Measurements from ENCODE around the gene ANKRD44.
A peak's percentile ranks its signal among the peaks of the same experiment; 100 is the strongest.

The ANKRD44 gene

GRCh38 chr2:196951973-196952372 is 358.6 kb downstream of the ANKRD44 start:
- H3K4me3 ChIP-seq (ENCODE audit: low read depth in 1 of 2, low read length in 2 of 2) = no peak overlapping the region
- H3K4me1 ChIP-seq (ENCODE audit: insufficient read depth, low read length) = peaks cover 4% of the 10 kb centered on the region; the same call in 1 of the 2 replicates
- no peaks in the 10 kb centered on the region for H3K9me3 ChIP-seq (ENCODE audit: insufficient read depth, low read length, severe bottlenecking)
- no peaks in the 10 kb centered on the region for H3K79me2 ChIP-seq (ENCODE audit: insufficient read depth, low read length)
- no peak overlapping the region for H2AFZ ChIP-seq (ENCODE audit: low read depth, low read length)
- H3K9ac ChIP-seq (ENCODE audit: low read depth, low read length) = no peak overlapping the region
- H3K27me3 ChIP-seq (ENCODE audit: insufficient read depth, low read length, poor library complexity) = no peaks in the 10 kb centered on the region
- DNase-seq = no peak
- no peak for TF ChIP-seq EZH2 (IDR thresholded peaks at IDR 0.05; ENCODE audit: borderline replicate concordance, low read depth, low read length, severe bottlenecking)
- ATAC-seq (ENCODE audit: insufficient read depth, low read depth) = no peak
- H4K20me1 ChIP-seq (ENCODE audit: insufficient read depth, low read length) = no peaks in the 10 kb centered on the region
- H3K4me2 ChIP-seq (ENCODE audit: insufficient read depth, low read length) = no peak overlapping the region
- no peaks in the 10 kb centered on the region for H3K36me3 ChIP-seq (ENCODE audit: insufficient read depth, low read length)
- H3K27ac ChIP-seq (ENCODE audit: low read length) = no peak overlapping the region

GRCh38 chr2:196949116-196949515 is 361.5 kb downstream of the ANKRD44 start:
- TF ChIP-seq EZH2 (IDR thresholded peaks at IDR 0.05; ENCODE audit: borderline replicate concordance, low read depth, low read length, severe bottlenecking) = no peak
- TF ChIP-seq, protein P1, sequence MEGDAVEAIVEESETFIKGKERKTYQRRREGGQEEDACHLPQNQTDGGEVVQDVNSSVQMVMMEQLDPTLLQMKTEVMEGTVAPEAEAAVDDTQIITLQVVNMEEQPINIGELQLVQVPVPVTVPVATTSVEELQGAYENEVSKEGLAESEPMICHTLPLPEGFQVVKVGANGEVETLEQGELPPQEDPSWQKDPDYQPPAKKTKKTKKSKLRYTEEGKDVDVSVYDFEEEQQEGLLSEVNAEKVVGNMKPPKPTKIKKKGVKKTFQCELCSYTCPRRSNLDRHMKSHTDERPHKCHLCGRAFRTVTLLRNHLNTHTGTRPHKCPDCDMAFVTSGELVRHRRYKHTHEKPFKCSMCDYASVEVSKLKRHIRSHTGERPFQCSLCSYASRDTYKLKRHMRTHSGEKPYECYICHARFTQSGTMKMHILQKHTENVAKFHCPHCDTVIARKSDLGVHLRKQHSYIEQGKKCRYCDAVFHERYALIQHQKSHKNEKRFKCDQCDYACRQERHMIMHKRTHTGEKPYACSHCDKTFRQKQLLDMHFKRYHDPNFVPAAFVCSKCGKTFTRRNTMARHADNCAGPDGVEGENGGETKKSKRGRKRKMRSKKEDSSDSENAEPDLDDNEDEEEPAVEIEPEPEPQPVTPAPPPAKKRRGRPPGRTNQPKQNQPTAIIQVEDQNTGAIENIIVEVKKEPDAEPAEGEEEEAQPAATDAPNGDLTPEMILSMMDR (IDR thresholded peaks at IDR 0.05; ENCODE audit: borderline replicate concordance, extremely low read depth, low read length, poor library complexity, severe bottlenecking) = no peak
- H3K9me3 ChIP-seq (ENCODE audit: insufficient read depth, low read length, severe bottlenecking) = no peaks in the 10 kb centered on the region
- no peak overlapping the region for H3K27ac ChIP-seq (ENCODE audit: low read length)
- H3K4me3 ChIP-seq (ENCODE audit: low read depth in 1 of 2, low read length in 2 of 2) = no peak overlapping the region
- ATAC-seq (ENCODE audit: insufficient read depth, low read depth) (peak; percentile 82), DNase-seq (peak; percentile 43)
- H3K36me3 ChIP-seq (ENCODE audit: insufficient read depth, low read length) = no peaks in the 10 kb centered on the region
- H3K79me2 ChIP-seq (ENCODE audit: insufficient read depth, low read length) = no peaks in the 10 kb centered on the region
- H3K9ac ChIP-seq (ENCODE audit: low read depth, low read length) = no peak overlapping the region
- no peak overlapping the region for H3K4me2 ChIP-seq (ENCODE audit: insufficient read depth, low read length)
- H2AFZ ChIP-seq (ENCODE audit: low read depth, low read length) = no peak overlapping the region
- H4K20me1 ChIP-seq (ENCODE audit: insufficient read depth, low read length) = no peaks in the 10 kb centered on the region
- H3K27me3 ChIP-seq (ENCODE audit: insufficient read depth, low read length, poor library complexity) = no peaks in the 10 kb centered on the region
- peaks cover 4% of the 10 kb centered on the region; the same call in 1 of the 2 replicates for H3K4me1 ChIP-seq (ENCODE audit: insufficient read depth, low read length)

GRCh38 chr2:196944570-196944969 is 366.0 kb downstream of the ANKRD44 start:
- peak; percentile 36; the same call in 1 of the 3 replicates for ATAC-seq (ENCODE audit: insufficient read depth, low read depth)
- H2AFZ ChIP-seq (ENCODE audit: low read depth, low read length) = no peak overlapping the region
- DNase-seq = no peak

GRCh38 chr2:196941398-196942078 is 369.0 kb downstream of the ANKRD44 start:
- Histone ChIP-seq H3K9ac (ENCODE audit: low read depth, low read length) (no peak overlapping the region), H3K36me3 (ENCODE audit: insufficient read depth, low read length) (no peaks in the 10 kb centered on the region), H3K9me3 (ENCODE audit: insufficient read depth, low read length, severe bottlenecking) (no peaks in the 10 kb centered on the region), H4K20me1 (ENCODE audit: insufficient read depth, low read length) (no peaks in the 10 kb centered on the region), H3K4me2 (ENCODE audit: insufficient read depth, low read length) (no peak overlapping the region), H3K4me3 (ENCODE audit: low read depth in 1 of 2, low read length in 2 of 2) (no peak overlapping the region), H2AFZ (ENCODE audit: low read depth, low read length) (no peak overlapping the region), H3K79me2 (ENCODE audit: insufficient read depth, low read length) (no peaks in the 10 kb centered on the region), H3K27ac (ENCODE audit: low read length) (no peak overlapping the region), H3K27me3 (ENCODE audit: insufficient read depth, low read length, poor library complexity) (no peaks in the 10 kb centered on the region), H3K4me1 (ENCODE audit: insufficient read depth, low read length) (peaks cover 9% of the 10 kb centered on the region)
- no peak for TF ChIP-seq EZH2 (IDR thresholded peaks at IDR 0.05; ENCODE audit: borderline replicate concordance, low read depth, low read length, severe bottlenecking)
- TF ChIP-seq, protein P1 (IDR thresholded peaks at IDR 0.05; ENCODE audit: borderline replicate concordance, extremely low read depth, low read length, poor library complexity, severe bottlenecking) = no peak
- DNase-seq (no peak), ATAC-seq (ENCODE audit: insufficient read depth, low read depth) (no peak)

More at GRCh38 chr2:196944570-196944969, 366.0 kb downstream of the ANKRD44 start:
- Histone ChIP-seq H3K9me3 (ENCODE audit: insufficient read depth, low read length, severe bottlenecking) (no peaks in the 10 kb centered on the region), H3K4me1 (ENCODE audit: insufficient read depth, low read length) (peaks cover 6% of the 10 kb centered on the region), H3K9ac (ENCODE audit: low read depth, low read length) (no peak overlapping the region), H4K20me1 (ENCODE audit: insufficient read depth, low read length) (no peaks in the 10 kb centered on the region), H3K27me3 (ENCODE audit: insufficient read depth, low read length, poor library complexity) (no peaks in the 10 kb centered on the region), H3K79me2 (ENCODE audit: insufficient read depth, low read length) (no peaks in the 10 kb centered on the region), H3K4me2 (ENCODE audit: insufficient read depth, low read length) (no peak overlapping the region), H3K36me3 (ENCODE audit: insufficient read depth, low read length) (no peaks in the 10 kb centered on the region), H3K27ac (ENCODE audit: low read length) (no peak overlapping the region), H3K4me3 (ENCODE audit: low read depth in 1 of 2, low read length in 2 of 2) (no peak overlapping the region)
- TF ChIP-seq, protein P1 (IDR thresholded peaks at IDR 0.05; ENCODE audit: borderline replicate concordance, extremely low read depth, low read length, poor library complexity, severe bottlenecking) = no peak
- no peak for TF ChIP-seq EZH2 (IDR thresholded peaks at IDR 0.05; ENCODE audit: borderline replicate concordance, low read depth, low read length, severe bottlenecking)
